DOHH2 (cell line): Measurements from ENCODE around the gene CAPRIN1.
"Not testable (repeated sequence)": the region's sequence is repeated elsewhere in the genome, so short reads cannot be mapped to it uniquely, and the experiment has no call there.

Source experiments
- EZH2phosphoT487 ChIP-seq: fragments of 200-600 bp; sonication (generic); IDR thresholded peaks from 2 replicates; pipeline ENCODE4 v1.6.1; 2017; ENCODE audit warnings: borderline replicate concordance, mild to moderate bottlenecking, antibody characterized with exemption, low read length, moderate library complexity, mixed read lengths
- TF ChIP-seq, protein P1 (sequence below): fragments of 200-600 bp; sonication (generic); IDR thresholded peaks from one replicate; pipeline ENCODE4 v1.5.1; 2014; ENCODE audit warnings: antibody characterized with exemption, mild to moderate bottlenecking, low read depth, low read length; ENCODE audit not compliant: poor library complexity, severe bottlenecking

- TF ChIP-seq, protein P1, sequence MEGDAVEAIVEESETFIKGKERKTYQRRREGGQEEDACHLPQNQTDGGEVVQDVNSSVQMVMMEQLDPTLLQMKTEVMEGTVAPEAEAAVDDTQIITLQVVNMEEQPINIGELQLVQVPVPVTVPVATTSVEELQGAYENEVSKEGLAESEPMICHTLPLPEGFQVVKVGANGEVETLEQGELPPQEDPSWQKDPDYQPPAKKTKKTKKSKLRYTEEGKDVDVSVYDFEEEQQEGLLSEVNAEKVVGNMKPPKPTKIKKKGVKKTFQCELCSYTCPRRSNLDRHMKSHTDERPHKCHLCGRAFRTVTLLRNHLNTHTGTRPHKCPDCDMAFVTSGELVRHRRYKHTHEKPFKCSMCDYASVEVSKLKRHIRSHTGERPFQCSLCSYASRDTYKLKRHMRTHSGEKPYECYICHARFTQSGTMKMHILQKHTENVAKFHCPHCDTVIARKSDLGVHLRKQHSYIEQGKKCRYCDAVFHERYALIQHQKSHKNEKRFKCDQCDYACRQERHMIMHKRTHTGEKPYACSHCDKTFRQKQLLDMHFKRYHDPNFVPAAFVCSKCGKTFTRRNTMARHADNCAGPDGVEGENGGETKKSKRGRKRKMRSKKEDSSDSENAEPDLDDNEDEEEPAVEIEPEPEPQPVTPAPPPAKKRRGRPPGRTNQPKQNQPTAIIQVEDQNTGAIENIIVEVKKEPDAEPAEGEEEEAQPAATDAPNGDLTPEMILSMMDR, result not testable (repeated sequence)
- TF ChIP-seq EZH2phosphoT487, result not testable (repeated sequence)
Measured at GRCh38 chr11:34054351-34054750, 2.8 kb downstream of the CAPRIN1 start.
